ENCODE results near the gene SHB. TPM values are rescaled to one million over a fixed set of nuclear protein-coding genes. Genes with fewer than 3 reads are reported as not detected.
A peak's percentile ranks its signal among the peaks of the same experiment; 100 is the strongest.

SHB gene
- total RNA-seq, 1 donor from 2014 or later, result 25.3 TPM

- peaks cover 56% of the 10 kb centered on the region for H3K4me1 ChIP-seq
- no peak for TF ChIP-seq CTCF (IDR thresholded peaks at IDR 0.05)
Measured at GRCh38 chr9:37949576-37949975, 119.5 kb downstream of the SHB start.

GRCh38 chr9:37948417-37948980 lies 120.5 kb downstream of the SHB start:
- ATAC-seq (no peak), DNase-seq (peak; percentile 41)
- intact Hi-C loops (cut with DNase I), result no loop called here

More at GRCh38 chr9:37949576-37949975, 119.5 kb downstream of the SHB start:
- peaks cover 45% of the 10 kb centered on the region for H3K36me3 ChIP-seq
- no peaks in the 10 kb centered on the region for H3K27me3 ChIP-seq (ENCODE audit: low read depth)
- H3K9me3 ChIP-seq, result no peaks in the 10 kb centered on the region
- H3K27ac ChIP-seq, result no peak overlapping the region
- DNase-seq (peak; percentile 47), ATAC-seq (peak in 1 of 2 donors; percentile 58)
- intact Hi-C loops (cut with DNase I), result no loop called here
- H3K4me3 ChIP-seq, result no peak overlapping the region

GRCh38 chr9:37947977-37948376 lies 121.0 kb downstream of the SHB start:
- DNase-seq (peak; percentile 81), ATAC-seq (peak; percentile 42 to 72)
- intact Hi-C loops (cut with DNase I), result no loop called here
- Histone ChIP-seq H3K27ac (no peak overlapping the region), H3K36me3 (peaks cover 32% of the 10 kb centered on the region), H3K4me3 (no peak overlapping the region), H3K4me1 (peaks cover 59% of the 10 kb centered on the region), H3K9me3 (no peaks in the 10 kb centered on the region), H3K27me3 (ENCODE audit: low read depth) (no peaks in the 10 kb centered on the region)
- no peak for TF ChIP-seq CTCF (IDR thresholded peaks at IDR 0.05)

More at GRCh38 chr9:37948417-37948980, 120.5 kb downstream of the SHB start:
- TF ChIP-seq CTCF (IDR thresholded peaks at IDR 0.05), result no peak
- Histone ChIP-seq H3K27ac (no peak overlapping the region), H3K27me3 (ENCODE audit: low read depth) (no peaks in the 10 kb centered on the region), H3K4me1 (peaks cover 57% of the 10 kb centered on the region), H3K4me3 (no peak overlapping the region), H3K9me3 (no peaks in the 10 kb centered on the region), H3K36me3 (peaks cover 36% of the 10 kb centered on the region)

- ATAC-seq, result no peak
- H3K36me3 ChIP-seq, result peaks cover 30% of the 10 kb centered on the region
- no peak for TF ChIP-seq CTCF (IDR thresholded peaks at IDR 0.05)
Measured at GRCh38 chr9:37947471-37947870, 121.6 kb downstream of the SHB start.

GRCh38 chr9:37946971-37947370 lies 122.1 kb downstream of the SHB start:
- Histone ChIP-seq H3K9me3 (no peaks in the 10 kb centered on the region), H3K36me3 (peaks cover 30% of the 10 kb centered on the region), H3K4me1 (peaks cover 67% of the 10 kb centered on the region), H3K27ac (no peak overlapping the region), H3K27me3 (ENCODE audit: low read depth) (no peaks in the 10 kb centered on the region), H3K4me3 (no peak overlapping the region)
- no peak for TF ChIP-seq CTCF (IDR thresholded peaks at IDR 0.05)
- DNase-seq, result no peak
- intact Hi-C loops (cut with DNase I), result no loop called here
- ATAC-seq, result no peak

More at GRCh38 chr9:37947471-37947870, 121.6 kb downstream of the SHB start:
- H3K4me3 ChIP-seq, result no peak overlapping the region
- no peaks in the 10 kb centered on the region for H3K9me3 ChIP-seq
- intact Hi-C loops (cut with DNase I), result no loop called here
- no peak for DNase-seq
- H3K4me1 ChIP-seq, result peaks cover 64% of the 10 kb centered on the region
- H3K27me3 ChIP-seq (ENCODE audit: low read depth), result no peaks in the 10 kb centered on the region
- no peak overlapping the region for H3K27ac ChIP-seq

All from lower lobe of right lung (tissue), 2 donors.